Loucy (cell line): ENCODE data around the gene HDC.

Experiments used
- CTCF ChIP-seq: fragments of 200-600 bp; sonication (generic); conservative IDR thresholded peaks from 2 replicates; pipeline ENCODE4 v1.5.1; 2014; ENCODE audit warnings: mild to moderate bottlenecking, antibody characterized with exemption, low read length
- EZH2phosphoT487 ChIP-seq: fragments of 200-600 bp; IDR thresholded peaks from 2 replicates; pipeline ENCODE4 v1.6.1; 2018; ENCODE audit warnings: antibody characterized with exemption, mild to moderate bottlenecking, moderate library complexity, borderline replicate concordance

GRCh38 chr15:50278496-50278895, 13.0 kb upstream of the HDC start:
- TF ChIP-seq CTCF (no peak), EZH2phosphoT487 (no peak)
